Measurements from ENCODE around the gene IPO13. TPM values are rescaled to one million over a fixed set of nuclear protein-coding genes. Genes with fewer than 3 reads are reported as not detected.

The IPO13 gene
- total and polyA plus RNA-seq, 10 donors, result 10.5 to 27.4 (median 19.0) TPM

- 75 to 90% (median 77%) methylated on average over 5 of the region's 5 CpGs for WGBS, 5 donors
- intact Hi-C loops (cut with DNase I; ENCODE audit: low total_unique reads), result no loop called here
- H3K27me3 ChIP-seq (replicated peaks in 1 of 7), result no peaks in the 10 kb centered on the region
- no peak overlapping the region for H3K4me3 ChIP-seq
- TF ChIP-seq, protein P1, sequence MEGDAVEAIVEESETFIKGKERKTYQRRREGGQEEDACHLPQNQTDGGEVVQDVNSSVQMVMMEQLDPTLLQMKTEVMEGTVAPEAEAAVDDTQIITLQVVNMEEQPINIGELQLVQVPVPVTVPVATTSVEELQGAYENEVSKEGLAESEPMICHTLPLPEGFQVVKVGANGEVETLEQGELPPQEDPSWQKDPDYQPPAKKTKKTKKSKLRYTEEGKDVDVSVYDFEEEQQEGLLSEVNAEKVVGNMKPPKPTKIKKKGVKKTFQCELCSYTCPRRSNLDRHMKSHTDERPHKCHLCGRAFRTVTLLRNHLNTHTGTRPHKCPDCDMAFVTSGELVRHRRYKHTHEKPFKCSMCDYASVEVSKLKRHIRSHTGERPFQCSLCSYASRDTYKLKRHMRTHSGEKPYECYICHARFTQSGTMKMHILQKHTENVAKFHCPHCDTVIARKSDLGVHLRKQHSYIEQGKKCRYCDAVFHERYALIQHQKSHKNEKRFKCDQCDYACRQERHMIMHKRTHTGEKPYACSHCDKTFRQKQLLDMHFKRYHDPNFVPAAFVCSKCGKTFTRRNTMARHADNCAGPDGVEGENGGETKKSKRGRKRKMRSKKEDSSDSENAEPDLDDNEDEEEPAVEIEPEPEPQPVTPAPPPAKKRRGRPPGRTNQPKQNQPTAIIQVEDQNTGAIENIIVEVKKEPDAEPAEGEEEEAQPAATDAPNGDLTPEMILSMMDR (IDR thresholded peaks at IDR 0.05 in 8 of 11, conservative IDR thresholded peaks at IDR 0.05 in 3 of 11), result no peak
- TF ChIP-seq POLR2AphosphoS5 (IDR thresholded peaks at IDR 0.05) (no peak), POLR2A (IDR thresholded peaks at IDR 0.05) (no peak)
- H3K9me3 ChIP-seq, result no peaks in the 10 kb centered on the region
- H3K4me1 ChIP-seq, result no peaks in the 10 kb centered on the region
- no peak for DNase-seq
- H3K36me3 ChIP-seq, result no peaks in the 10 kb centered on the region
- no peak overlapping the region for H3K27ac ChIP-seq
These were observed 67.2 kb downstream of the IPO13 start for GRCh38 chr1:44013949-44014348.

- no peaks in the 10 kb centered on the region for H3K9me3 ChIP-seq
- H3K36me3 ChIP-seq, result no peaks in the 10 kb centered on the region
- no peak for DNase-seq
- H3K27ac ChIP-seq, result no peak overlapping the region
- no peaks in the 10 kb centered on the region for H3K27me3 ChIP-seq (replicated peaks in 1 of 7)
- H3K4me1 ChIP-seq, result no peaks in the 10 kb centered on the region
- intact Hi-C loops (cut with DNase I; ENCODE audit: low total_unique reads), result no loop called here
- 80 to 89% (median 82%) methylated on average over 8 of the region's 8 CpGs for WGBS, 5 donors
- no peak overlapping the region for H3K4me3 ChIP-seq
- TF ChIP-seq POLR2AphosphoS5 (IDR thresholded peaks at IDR 0.05) (no peak), POLR2A (IDR thresholded peaks at IDR 0.05) (no peak)
- TF ChIP-seq, protein P1 (IDR thresholded peaks at IDR 0.05 in 8 of 11, conservative IDR thresholded peaks at IDR 0.05 in 3 of 11), result no peak
These were observed 67.8 kb downstream of the IPO13 start for GRCh38 chr1:44014365-44015104.

GRCh38 chr1:44015206-44015605, 68.5 kb downstream of the IPO13 start:
- intact Hi-C loops (cut with DNase I; ENCODE audit: low total_unique reads), result no loop called here
- Histone ChIP-seq H3K9me3 (no peaks in the 10 kb centered on the region), H3K27ac (no peak overlapping the region), H3K4me3 (no peak overlapping the region), H3K36me3 (no peaks in the 10 kb centered on the region), H3K4me1 (no peaks in the 10 kb centered on the region), H3K27me3 (replicated peaks in 1 of 7) (no peaks in the 10 kb centered on the region)
- no peak for DNase-seq
- TF ChIP-seq POLR2A (IDR thresholded peaks at IDR 0.05), result no peak
- TF ChIP-seq POLR2AphosphoS5 (IDR thresholded peaks at IDR 0.05), result no peak
- TF ChIP-seq, protein P1 (IDR thresholded peaks at IDR 0.05 in 8 of 11, conservative IDR thresholded peaks at IDR 0.05 in 3 of 11), result no peak
- 74 to 85% (median 80%) methylated on average over 3 of the region's 3 CpGs for WGBS, 5 donors

- Histone ChIP-seq H3K36me3 (no peaks in the 10 kb centered on the region), H3K4me1 (no peaks in the 10 kb centered on the region), H3K4me3 (no peak overlapping the region), H3K27me3 (replicated peaks in 1 of 7) (no peaks in the 10 kb centered on the region), H3K9me3 (no peaks in the 10 kb centered on the region), H3K27ac (no peak overlapping the region)
- no peak for TF ChIP-seq POLR2A (IDR thresholded peaks at IDR 0.05)
- TF ChIP-seq, protein P1 (IDR thresholded peaks at IDR 0.05 in 8 of 11, conservative IDR thresholded peaks at IDR 0.05 in 3 of 11), result no peak
- no peak for TF ChIP-seq POLR2AphosphoS5 (IDR thresholded peaks at IDR 0.05)
- no peak for DNase-seq
- 85 to 90% (median 89%) methylated on average over 20 of the region's 20 CpGs for WGBS, 5 donors
- intact Hi-C loops (cut with DNase I; ENCODE audit: low total_unique reads), result no loop called here
These were observed 69.5 kb downstream of the IPO13 start for GRCh38 chr1:44016041-44016889.

Measured in spleen (tissue), 11 donors.